Skin of body (tissue), 2 donors: ENCODE measurements around the gene FSHR. TPM values are rescaled to one million over a fixed set of nuclear protein-coding genes. Genes with fewer than 3 reads are reported as not detected.
A peak's percentile ranks its signal among the peaks of the same experiment; 100 is the strongest.

Experiments
- DNase-seq: peaks from one replicate; lab custom pipeline; 2025; lab: John Stamatoyannopoulos, UW
- total RNA-seq: library from RNA; depleted of rRNA; stranded (reverse); fragments of >200 nt; gene quantifications from one replicate; pipeline ENCODE4 v1.2.3, GENCODE V29; 2014

The FSHR gene
- total RNA-seq, 1 donor from 2014 or later = not detected

DNA sequence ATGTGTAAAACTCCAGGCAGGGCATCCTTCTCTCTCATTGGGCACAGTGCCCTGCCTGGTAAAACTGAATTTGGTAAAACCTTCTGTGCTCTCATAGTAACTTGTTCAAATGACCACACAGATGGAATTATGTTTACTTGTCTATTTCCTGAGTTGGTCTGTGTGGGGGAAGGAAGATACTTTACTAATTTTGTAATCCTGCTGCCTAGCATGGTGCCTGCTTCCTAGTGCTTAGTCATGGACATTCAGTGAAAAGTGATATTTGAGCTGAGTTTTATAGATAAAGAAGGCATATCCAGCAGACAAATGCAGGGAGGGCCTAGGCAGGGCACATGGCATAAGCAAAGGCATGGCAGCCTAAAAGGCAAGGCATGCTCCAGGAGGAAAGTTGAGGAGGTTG is 199.4 kb downstream of the FSHR start:
- DNase-seq = no peak

DNA sequence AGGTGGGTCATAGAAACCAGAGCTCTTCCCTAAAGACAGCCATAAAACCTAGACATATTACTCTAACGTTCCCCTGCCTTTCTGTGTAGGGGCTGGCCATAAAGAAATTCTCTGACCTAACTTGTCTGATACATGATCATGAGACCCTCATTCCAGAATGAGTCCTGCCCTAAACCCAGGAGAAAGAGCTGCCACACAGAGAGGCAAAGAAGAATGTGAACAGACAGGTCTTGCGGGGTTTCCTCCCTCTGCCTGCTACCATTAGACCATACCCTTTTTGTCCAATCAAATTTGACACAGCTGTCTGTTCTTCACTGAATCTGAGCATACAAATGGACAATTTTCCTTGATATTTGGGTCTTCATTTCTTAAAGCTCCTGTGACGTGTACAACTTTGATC is 200.0 kb downstream of the FSHR start:
- DNase-seq = no peak

DNA sequence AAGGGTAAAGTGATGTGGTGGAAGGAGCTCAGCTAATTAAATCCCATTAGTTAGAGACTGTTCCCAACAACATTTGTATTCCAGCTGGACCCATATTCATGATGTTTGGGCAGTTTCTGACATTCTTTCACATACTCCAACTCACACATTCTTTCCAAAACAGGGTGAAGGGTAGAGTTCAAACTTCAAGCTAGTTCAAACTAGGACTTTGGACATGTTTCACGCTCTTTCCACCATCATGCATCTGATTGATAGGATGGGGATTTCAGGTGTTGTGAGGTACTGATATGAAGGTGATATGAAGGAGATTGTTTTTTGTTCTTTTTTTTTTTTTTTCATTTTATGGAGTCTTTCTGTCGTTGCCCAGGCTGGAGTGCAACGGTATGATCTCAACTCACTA is 201.7 kb downstream of the FSHR start:
- DNase-seq = no peak

DNA sequence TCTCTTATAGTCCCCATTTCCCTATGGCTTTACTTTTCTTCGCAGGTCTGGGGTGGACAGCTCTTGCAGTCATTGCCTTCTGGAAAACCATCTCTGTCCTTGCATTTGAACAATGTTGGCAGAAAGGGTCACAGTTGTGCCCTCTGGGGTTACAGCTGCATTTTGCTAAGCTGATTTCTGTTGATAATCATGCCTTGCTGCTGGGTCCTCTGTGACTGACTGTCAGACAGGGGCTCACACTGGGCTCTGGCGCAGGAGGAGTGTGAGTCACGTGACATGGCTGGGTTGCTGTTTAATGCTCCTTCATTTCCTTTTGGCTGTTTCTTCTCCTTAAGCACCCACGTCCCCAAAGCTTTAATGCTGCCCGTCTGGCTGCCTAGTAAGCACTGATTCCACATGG is 202.2 kb downstream of the FSHR start:
- DNase-seq = no peak

DNA sequence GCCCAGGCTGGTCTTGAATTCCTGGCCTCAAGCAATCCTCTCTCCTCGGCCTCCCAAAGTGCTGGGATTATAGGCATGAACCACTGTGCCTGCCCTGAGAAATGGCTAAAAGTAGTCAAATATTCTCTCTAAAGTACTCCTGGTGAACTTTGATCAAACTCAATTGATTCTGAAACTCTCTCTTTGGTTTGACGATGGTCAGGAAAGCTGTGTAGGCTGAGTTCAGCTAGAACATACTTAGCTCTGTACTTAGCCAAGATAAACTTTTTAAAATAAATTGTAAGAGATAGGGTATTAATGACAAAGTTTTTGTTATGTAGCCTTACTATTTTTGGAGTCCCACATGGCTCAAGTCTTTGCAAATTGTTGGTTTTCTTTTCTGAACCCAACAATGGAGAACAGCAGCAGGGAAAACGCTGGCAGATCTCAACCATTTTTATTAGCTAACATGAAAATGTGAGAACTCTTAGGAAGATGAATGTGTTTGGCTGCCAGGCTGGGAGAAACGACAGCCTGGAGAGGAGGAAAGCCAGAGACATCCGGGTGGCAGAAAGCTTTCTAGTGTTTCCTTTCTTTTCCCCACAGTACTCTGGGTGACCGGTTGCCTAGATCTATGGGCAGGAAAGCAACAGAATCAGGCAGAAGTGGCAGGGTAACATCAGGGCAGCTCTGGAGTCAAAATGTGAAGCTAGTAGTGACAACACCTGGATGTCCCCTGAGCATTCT is 205.8 kb downstream of the FSHR start:
- DNase-seq = no peak

DNA sequence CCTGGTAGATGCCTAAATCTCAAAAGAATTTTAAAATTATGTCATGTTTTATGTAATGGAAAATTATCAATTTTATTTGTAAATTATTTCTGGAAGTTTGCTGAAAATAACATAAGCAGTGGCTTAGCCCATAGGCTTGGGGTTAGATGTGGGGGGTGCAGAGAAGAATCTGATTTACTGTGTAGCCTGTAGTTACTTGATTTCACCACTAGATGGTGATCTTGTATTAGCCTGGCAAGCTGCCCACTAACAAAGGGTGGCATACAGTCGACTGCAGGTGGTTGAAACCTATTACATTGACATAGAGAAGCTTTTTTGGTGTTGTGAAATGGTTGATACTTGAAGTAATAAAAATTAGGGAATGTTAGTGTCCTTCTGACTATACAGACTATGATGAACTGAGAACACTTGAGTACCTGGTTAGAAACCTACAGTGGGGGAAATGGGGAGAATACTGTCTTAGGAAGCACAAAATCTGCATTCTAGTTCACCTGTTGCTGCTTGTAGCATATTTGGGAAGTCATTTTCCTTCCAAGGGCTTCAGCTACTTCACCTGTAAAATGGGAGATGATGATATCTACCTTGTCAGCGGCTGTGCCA is 207.8 kb downstream of the FSHR start:
- peak; percentile 84 for DNase-seq

DNA sequence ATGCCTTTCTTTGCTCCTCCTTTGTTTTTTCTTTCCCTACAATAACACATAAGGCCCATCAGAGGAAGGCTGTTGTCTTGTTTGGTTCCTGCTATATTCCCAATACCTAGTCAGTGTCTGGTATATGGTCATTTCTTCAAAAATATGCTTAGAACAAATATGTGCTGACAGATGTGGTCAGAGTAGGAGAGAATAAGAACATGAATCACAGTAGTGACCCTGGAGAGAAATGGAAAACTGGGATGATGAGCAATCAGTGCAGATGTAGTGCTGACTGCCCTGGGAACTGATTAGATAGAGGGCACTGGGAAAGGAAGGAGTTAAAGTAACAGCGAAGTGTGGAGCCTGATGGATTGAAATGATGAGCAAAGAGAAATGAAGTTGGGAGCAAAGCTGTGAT is 209.4 kb downstream of the FSHR start:
- no peak for DNase-seq

DNA sequence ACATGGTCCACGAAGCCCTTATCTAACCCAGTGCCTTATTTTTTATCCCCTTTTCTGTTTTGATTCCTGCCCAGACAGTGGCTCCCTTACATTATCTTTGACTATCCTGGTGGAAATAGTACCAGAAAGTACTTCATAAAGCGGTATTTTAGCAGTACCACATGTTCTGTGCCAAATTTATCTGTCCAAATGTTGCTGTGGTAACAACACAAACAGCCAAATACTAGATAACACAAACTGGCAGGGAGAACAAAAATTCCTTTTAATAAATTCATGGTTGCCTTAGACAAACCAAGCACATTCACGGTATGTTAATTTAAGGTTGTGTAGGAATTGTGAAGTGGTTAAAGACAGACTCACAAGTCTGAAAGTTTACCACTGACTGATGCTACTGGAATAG is 210.9 kb downstream of the FSHR start:
- no peak for DNase-seq

DNA sequence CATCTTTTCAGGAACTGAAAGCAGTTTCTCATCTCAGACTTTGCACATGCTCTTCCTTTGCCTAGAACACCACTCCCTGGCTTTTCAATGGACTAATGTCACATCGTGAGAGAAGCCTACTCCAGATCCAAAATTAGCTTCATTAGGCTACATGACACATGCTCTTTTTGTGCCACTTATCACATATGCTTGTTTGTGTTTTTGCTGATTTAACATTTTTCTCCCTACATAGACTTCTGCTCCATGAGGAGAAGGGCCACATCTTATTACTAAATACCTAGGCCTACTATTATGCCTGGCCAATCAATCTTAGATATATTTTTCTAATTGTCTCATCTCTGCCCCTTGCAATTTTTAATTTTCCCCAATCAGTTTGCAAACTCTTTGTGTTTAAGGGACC is 212.4 kb downstream of the FSHR start:
- DNase-seq = no peak

DNA sequence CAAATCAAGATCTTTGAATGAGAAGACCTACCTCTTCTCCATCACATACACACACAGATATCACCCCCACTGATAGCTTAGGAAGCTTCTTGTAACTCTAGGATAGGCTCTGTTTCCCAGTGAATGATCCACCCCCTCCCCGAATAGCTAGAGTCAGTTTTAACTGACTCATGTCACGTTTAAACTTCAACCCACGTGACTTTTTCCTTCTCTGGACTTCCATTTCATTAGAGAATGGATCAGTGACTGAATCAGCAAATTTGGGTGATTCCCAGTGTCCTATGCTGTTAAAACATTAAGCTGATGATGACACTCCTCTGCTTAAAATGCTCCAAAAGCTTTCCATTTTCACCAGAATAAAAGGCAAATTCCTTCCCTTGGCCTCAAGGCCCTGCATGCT is 212.9 kb downstream of the FSHR start:
- no peak for DNase-seq

DNA sequence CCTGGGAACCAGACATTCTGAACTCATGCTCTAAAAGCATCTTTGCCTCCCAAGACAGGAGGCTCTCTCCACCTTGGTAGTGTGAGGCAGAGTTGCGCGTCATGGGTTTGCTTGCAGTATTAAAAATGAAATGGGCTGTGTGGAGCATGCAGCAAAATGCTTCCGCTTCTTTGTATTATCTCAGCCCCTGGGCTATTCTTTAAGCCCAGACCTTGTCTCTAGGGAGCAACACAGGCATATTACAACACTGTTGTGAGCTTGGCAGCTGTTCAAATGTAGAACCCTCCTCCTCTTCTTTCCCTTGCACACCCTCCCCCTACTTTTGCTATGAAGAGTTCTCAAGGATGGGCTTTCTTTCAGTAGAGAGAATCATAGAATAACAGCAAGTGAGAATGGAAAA is 213.7 kb downstream of the FSHR start:
- peak; percentile 31 for DNase-seq

DNA sequence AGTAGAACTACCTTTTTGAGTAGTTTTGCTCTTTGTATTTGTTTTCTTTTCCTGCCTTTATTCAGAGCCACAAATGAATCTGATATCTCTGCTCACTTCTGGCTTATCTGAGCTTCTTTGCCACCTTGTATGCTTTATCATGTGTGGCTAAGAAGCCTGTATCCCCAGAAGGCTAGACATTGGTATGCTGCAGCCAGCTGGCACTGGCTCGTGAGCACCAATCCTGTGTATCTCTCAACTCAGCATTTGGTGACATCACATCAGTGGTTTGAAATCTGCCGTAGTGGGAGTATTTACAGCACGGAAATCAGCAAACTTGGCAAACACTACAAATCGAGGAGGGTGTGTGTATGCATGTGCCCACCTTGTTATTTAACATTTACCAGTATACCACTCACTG is 215.1 kb downstream of the FSHR start:
- no peak for DNase-seq

DNA sequence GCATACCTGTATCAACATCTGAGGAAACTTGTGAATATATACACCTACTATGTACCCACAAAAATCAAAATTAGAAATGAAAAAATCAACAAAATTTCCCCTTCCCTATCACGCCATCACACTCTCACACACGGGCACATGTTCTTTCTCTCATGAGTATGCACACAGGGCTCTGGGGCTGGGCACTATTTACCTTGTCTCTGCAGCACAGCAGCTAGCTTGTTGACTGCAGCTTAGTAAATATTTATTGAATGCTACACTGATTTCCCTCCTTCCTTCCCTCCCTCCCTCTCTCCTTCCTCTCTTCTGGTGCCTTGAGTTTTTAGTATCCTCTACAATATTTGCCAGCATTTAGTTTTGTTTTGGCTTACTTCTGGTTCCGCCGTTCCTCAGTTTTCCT is 216.1 kb downstream of the FSHR start:
- DNase-seq = no peak

DNA sequence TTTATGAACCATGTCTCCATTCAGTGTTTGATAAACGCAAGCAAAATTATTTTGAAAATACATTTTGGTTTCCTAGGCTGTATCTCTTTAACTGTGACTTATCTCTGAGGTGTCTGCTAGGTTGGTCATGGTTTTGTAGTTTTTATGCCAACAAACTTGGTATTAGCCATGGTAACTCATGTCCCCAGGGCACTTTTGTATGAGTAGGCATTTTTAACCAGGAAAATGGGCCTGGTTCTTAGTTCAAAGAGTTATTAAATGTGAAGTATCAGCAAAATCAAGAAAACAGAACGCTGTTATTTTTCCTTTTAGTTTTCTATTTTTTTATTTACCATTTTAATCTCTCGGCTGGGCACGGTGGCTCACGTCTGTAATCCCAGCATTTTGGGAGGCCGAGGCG is 219.5 kb downstream of the FSHR start:
- no peak for DNase-seq

DNA sequence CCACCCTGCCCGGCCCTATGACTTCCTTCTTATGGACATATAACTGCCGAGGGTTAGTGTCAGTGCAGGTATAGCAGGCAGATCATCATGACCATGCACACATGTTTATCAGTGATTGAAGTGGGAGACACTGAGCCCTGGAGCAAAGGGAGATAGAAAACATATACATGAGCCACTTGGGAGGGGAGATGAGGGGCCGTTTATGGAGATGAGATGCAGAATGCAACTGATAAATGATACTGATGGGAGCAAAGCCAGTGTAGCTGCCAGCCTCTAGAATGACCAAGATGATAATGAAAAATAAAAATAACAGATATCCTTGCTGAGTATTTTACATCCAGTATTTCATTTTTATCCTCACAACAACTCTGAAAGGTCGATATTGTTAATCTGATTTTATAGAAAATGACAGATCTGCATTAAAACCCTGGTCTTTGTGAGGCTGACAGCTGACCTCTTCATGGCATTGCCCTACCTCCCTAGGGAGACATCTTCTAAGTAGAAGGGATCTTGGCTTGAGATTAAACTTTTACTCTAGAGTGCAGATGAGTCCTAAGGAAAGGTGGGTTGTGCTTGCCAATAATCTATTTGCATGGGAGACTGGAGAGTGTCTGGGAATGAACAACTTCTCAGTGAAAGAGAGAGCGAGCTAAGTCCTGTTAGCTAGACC is 220.4 kb downstream of the FSHR start:
- DNase-seq = no peak

DNA sequence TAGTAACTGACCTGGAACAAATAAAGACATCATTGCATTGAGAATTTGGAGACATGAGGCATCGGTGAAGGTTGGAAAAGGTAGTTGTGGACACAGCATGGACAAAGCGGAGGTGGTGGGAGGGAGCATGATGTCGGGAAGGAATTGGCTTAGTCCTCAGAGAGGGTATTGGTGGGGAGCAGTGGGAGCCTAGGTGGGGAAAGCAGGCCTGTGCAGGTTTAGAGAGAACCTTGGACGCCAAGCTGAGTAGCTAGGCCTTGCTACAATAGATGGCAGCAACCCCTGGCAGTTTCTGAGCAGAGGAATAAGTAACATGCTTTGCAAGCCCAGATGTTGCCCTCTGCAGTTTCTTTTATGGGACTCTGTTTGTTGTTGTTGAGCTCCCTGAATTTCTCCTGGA is 221.6 kb downstream of the FSHR start:
- no peak for DNase-seq

DNA sequence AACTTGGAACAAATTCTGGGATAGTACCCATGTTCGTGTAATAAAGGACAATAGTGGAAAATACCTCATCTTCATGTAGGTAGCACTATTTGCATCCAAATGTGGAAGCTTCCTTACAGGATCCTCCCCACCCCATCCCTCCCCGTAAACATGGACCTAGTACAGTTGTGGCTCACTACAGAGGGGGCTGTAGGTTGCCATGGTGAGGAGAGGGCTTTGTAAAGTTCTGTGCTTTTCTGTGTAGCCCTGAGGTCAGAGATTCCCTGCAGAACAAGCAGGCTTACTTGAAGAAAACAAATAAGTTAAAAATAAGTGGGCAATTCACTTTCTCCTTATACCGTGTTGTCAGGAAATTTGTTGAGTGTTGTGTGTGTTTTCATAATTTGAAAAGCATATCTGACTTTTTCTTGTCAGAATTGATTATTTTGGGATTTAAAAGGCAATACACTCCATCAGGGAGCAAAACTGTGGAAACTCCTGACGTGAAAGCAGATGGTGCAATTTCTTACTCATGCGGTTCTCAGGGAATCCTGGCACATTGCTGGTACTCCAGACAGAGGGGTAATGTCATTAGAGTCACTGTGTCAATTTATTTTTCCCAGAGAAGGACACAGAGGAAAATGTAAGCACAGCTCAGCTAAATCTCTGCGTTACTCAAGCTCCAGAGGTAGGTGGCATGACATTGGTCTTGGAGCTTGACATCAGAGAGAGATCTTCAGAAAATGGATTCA is 224.6 kb downstream of the FSHR start:
- DNase-seq = no peak

DNA sequence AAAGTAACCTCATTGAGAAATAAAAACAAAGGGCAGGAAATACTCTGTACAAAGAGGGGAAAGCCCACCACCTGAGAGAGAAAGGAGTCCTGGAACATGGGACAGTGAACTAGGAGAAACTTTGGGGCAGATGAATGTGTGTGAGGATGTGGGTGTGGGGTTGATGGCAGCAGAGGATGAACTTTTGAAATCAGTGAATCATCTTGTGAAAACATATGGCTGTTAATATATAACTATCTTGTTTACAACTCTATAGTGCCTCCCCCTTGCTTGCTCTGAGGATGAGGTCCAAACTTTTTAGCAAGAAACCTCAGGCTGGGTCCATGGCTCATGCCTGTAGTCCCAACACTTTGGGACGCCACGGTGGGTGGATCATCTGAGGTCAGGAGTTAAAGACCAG is 227.0 kb downstream of the FSHR start:
- DNase-seq = no peak

DNA sequence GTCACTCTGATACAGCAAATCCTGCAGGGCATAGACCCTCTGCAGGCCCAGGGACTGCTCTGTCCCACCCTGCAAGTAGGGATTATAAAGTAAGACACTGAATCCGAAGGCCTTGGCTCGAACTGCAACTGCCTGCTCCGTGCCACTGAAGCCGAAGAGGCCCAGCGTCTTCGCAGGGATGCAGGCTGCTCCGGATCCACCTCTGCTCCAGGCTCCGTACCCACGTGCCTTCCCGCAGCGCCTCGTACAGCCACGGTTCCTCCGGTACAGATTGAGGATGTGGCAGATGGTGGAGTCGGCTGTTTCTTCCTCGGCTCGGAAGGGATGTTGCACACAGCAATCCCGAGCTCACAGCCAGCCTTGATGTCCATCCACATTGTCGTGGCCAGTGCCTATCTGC is 238.4 kb downstream of the FSHR start:
- DNase-seq = no peak

DNA sequence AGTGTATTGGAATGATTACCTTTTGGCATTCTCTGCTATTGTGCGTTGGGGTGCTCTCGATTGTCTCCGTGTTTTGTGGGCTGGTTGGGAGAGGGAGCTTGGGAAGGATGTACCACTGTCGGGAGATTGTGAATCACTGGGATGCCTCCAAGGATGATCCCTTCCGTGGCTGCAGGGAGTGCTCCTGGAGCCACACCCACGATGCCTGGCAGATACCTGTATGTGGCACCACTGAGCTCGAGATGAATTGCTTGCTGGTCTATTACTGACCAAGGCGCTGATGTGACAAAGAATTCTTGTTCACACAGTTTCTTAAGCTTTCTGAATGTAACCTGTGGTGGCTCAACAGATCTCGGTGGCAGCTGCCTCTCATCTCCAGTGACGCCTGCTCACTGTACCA is 239.1 kb downstream of the FSHR start:
- DNase-seq = no peak

DNA sequence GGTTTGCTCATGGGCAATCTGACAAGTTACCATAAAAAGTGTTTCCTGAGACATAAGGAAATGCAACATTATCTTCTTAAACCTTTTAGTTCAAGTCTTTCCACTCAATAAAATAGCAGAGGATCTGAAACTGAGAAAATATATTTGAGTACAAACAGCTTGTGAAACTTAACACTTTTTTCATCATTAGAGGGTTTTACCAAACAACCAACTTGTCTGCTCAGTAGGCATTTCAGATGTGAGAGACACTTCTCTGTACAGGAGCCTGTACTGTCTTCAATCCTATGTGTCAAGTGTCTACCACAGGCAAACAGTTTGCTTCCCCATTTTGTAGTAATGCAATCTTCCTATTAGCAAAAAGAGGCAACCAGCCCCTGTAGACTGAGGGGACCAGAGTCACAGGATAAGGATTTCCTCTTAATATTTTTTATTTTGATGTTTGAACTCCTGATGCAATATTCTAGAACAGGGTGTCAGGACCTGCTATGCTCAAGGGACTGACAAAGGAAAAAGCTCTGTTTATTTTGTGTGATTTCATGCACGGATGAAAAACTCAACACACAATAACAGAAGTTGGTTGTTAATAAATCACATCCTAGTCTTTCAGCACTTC is 239.7 kb downstream of the FSHR start:
- DNase-seq = no peak
